AG20443 (cell line): ENCODE measurements around the gene TOLLIP.

Experiments
- DNase-seq: peaks from one replicate; pipeline ENCODE4 v3.0.0; 2012; ENCODE audit warnings: low spot score, mixed read lengths

Gene TOLLIP

DNA sequence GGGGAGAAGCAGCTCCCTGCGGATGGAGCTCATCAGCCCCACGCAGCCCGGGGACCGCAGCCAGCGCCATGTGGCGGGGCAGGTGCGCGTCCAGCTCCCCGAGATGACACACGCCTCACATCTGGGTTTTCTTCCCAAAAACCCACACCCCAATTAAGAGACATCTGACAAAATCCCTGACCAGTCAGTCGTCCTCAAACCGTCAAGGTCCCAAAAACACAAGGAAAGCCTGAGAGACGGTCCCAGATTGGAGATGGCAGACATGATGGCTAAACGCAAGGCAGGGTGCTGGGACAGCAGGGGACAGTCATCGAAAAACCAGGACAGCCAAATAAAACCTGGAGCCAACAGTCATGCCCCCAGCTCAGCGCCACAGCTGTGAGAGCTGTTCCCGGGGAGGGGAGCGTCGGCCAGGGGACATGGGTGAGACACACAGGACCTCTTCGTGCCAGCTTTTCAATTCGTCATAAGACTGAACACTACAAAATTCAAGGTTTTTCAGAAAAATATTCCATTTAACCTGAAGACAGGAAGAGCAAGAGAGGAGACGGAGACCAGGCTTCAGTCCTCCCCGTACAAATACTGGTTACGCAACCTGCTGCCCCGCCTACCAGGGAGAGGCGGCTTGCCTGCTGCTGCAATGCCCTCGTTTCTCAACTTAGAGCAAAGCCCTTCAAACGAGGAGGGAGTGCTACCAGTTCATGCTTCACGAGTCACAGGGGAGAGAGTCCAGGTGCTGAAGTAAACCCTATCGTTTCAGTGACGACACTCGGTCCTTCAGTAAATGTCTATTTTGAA lies 10.5 kb downstream of the TOLLIP start:
- DNase-seq = peak; percentile 93

DNA sequence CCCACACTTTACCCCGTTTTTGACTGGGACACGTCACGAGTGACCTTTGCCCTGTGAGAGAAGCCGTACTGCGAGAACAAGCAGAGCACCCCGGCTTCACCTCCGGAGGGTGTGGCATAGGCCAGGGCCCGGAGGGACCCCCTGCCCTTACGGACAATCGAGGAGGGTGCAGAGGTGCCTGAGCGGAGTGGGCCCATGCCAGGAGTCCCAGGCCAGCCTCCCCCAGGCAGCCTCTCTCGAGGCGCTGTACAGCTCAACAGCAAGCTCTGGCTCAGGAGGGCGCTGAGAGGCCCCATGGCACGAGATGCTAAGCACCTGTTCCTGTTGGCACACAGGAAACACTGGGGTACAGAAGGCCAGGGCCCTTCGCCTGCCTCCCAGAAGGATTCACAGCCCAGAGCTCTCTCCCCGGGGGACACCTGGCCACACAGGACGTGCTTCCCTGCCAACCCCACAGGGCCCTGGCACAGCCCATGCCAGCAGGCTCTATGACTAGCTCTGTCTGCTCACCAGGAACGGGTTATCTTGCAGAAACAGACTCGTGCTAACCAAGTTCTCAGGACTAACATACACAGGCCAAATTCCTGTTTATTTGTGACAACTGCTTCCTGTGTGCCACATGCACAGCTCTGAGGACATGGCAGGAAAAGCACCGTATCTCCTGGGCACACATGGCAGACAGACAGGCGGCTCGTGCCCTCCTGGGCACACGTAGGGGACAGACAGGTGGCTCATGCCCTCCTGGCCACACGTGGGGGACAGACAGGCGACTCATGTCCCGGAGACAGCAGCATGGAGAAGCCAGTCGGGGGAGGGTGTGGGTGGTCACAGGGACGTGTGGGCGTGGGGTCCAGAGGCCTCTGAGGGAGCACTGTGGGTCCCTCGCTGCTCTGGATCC lies 11.6 kb downstream of the TOLLIP start:
- DNase-seq = no peak

DNA sequence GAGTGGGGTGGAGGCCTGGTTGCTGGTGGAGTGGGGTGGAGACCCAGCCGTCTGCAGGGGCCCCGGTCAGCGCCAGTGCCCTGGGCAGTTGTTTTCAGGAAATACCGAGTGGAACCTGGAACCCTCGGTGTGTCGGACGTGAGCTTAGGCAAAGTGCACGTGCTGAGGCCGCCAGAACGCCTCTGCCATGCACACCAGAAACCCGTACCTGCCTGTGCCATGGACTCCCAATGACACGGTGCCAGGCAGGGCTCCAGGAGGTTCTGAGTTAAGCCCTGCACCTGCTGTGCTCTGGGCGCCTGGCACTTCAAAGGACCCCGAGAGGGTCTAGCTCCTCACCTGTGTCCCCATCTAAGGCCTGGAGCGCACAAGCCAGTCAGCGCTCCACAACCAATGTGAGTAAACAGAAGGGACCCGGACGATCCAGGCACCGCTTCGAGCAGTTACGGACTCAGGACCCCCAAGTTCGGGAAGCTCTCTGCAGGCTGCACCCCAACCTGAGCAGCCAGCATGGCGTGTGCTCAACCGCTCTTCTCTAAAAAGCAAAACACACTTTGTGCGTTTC lies 12.3 kb downstream of the TOLLIP start:
- DNase-seq = no peak

DNA sequence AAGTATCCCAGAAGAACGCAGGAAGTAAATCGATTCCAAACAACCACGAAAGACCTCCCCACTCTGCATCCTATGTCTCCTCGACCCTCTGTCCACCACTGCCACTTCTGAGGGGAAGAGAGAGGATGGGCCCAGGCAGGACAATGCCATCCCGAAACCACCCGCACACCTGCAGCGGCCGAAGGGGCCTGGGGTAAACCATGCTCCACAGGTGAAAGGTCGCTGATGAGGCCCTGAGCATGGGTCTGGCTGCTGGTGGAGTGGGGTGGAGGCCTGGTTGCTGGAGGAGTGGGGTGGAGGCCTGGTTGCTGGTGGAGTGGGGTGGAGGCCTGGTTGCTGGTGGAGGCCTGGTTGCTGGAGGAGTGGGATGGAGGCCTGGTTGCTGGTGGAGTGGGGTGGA lies 13.1 kb downstream of the TOLLIP start:
- DNase-seq = no peak

DNA sequence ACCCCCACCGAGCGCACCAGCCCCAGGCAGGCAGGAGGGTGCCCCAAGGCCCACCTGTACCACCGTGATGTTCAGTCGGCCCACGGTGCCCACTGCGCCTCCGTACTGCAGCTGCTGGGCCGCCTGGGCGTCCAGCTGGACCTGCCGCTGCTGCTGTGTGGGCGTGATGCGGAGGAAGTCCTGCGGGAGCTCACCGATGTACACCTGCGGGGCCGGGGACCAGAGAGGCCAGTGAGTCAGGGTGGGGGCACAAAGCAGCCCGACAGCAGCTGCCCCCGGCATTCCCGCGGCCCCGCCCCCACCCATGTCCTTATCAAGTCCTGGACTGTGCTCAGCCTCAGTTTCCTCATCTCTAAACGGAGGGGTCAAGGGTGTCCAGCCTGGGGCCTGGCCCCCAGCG lies 13.8 kb downstream of the TOLLIP start:
- DNase-seq = no peak

DNA sequence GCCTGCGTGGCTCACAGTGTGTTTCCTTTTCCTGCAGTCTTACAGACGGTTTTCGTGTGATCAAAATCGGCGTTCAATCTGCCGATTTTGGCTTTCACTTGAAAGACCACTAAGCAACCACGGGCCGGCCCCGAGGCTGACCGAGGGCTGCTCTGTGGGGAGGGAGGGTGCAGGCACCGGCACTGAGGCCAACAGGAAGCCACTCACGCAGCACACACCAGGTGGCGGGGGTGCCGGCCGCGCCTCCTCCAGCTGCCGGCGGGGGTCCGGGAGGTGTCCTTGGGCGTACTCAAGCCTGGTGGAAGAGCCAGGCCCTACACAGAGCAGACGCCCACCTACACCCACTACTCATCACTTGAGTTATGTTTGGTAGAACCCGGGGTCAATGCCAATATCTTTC lies 14.3 kb downstream of the TOLLIP start:
- no peak for DNase-seq

DNA sequence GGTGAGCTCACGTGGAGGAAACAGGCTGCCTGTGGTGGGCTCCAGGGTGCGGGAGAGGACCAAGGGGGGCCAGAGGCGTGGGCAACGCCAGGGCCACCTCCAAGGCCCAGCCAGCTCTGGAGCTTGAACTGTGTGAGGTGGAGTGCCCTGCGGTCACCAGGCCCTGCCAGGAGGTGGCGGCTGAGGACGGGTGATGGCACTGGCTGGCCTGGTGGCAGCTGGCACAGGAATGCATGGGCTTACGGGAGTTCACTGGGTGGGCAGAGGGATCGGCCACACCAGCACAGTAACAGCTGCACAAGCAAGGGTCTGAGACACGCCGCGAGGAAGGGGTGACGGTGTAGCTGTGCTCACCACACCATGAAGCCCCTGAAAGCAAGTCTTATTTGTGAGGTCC lies 15.8 kb downstream of the TOLLIP start:
- DNase-seq = no peak

DNA sequence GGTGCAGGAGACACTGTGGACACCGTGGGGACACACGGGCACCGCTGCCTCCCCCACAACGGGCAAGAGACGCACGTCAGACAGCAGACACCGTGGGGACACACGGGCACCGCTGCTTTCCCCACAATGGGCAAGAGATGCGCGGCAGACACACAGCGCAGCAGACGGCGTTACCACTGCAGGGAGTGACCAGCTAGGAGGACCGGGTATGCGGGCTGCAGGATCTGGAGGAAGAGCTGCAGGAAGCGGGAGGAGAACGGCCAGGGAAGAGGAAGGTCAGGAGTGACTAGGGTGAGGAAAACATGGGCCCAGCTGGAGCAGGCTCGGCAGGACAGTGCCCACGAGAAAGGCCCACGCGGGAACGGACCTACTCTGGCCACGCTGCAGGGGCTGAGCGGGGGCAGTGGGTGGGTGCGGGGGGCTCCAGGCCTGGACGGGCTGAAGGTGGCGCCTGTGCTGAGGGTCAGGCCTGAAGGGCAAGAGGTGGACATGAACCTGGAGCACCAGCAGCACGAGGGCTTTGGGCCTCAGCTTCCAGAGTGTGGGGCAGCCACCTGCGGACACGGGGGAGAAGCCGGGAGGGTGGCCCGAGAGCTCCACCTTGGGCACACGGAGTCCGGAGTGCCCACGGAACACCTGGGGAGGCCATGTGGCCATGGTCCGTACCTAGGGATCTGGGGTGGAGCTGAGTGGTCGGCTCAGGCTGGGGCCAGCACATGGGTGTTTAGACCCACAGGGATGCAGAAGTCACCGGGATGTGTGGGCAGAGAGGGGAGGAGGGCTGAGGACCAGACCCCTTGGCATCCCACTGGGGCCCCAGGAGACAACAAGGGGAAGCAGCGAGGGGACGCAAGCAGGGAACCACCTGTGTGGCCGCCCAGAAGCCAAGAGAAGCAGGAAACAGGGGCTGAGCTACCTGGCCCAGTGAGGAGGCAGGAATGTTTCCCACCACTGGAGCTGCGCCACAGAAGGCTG lies 16.5 kb downstream of the TOLLIP start:
- DNase-seq = no peak

DNA sequence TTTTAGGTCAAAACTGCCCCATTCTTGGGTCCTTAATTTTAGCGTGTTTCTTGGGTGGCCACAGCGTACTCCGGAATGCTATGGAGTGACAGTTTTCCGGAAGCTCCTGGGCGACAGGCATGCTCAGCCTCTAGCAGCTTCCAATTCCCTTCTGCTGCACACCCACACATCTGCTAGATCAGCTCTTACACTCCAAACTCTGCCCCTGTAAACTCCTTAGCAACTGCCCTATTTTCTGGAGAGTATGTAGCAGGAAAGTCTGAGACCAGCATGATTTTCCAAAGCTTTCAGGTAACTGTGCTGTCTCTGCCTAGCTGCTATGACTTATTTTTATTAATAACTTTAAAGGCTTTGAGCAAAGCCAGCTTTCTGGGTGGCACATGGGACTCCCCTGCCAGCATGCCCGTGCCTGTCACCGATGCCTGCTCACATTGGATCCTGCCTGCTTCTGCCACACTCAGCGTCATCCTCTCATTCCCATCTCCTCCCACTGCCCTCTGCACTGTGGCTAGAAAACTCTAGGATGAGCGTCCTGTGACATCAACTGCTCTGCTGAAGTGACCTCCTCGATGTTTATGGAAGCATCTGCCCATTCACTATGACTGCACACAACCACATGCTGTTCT lies 17.3 kb downstream of the TOLLIP start:
- no peak for DNase-seq

DNA sequence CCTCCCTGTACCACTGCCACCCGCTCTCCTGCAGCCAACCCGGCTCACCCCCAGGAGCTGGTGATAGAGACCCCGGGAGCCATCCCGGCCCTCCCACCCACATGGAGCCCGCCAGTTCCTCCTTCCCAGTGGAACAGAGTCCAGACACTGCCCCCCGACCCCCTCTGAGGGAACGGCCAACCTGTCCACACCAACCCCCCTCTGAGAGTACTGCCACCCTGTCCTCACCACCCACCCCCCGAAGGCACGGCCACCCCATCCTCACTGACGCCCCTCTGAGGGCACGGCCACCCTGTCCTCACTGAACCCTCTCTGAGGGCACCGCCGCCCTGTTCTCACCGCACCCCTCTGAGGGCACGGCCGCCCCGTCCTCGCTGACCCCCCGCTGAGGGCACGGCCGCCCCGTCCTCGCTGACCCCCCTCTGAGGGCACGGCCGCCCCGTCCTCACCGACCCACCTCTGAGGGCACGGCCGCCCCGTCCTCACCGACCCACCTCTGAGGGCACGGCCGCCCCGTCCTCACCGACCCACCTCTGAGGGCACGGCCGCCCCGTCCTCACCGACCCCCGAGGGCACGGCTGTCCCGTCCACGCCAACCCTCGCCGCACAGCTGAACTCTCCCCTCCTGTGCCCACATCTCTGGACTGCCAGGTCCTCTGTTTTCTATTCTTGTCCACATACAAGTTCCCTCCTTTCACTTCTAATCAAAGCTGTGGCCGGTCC lies 18.0 kb downstream of the TOLLIP start:
- DNase-seq = no peak

DNA sequence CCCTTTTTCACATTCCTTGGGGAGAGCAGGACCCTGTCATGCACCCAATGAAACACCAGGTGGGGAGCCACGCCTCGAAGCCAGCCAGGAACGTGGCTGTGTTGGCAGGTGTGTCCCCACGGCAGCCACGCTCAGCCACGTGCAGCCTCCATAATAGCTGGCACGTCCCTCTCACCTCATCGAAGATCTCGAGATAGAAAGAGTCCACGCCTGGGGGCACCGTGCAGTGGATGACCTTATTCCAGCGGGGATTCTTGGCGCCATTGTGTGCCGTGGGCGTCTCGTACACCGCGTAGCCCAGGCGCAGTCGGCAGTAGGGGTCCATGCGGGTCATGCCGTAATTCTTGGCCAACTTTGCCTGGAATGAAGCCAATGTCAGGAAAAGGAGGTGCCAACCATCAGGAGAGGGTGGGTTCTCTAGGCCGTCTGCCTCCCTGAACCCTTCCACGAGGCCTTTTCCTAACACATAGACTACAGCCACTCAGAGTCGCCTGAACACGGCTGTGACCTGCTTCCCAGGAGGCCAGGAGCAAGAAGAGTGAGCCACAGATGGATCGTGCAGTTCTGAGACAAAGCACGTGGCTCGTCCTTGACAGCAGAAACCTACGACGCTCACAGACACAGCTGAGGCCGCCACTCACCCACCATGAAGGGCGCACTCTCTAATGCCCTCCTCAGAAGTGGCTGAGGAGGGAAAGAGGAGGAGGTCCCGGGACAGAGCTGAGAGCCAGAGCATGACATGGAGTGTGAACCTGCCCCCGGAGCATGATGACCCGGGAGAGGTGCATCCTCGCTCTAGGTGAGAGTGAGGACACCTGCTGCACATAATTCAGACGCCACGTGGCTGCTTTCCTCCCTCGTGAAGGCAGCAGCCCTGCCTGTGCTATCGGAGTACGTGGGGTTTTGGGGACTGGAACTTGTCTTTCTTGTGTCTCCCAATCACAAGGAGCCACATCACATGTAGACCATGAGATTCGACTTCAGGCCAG lies 19.1 kb downstream of the TOLLIP start:
- DNase-seq = no peak

DNA sequence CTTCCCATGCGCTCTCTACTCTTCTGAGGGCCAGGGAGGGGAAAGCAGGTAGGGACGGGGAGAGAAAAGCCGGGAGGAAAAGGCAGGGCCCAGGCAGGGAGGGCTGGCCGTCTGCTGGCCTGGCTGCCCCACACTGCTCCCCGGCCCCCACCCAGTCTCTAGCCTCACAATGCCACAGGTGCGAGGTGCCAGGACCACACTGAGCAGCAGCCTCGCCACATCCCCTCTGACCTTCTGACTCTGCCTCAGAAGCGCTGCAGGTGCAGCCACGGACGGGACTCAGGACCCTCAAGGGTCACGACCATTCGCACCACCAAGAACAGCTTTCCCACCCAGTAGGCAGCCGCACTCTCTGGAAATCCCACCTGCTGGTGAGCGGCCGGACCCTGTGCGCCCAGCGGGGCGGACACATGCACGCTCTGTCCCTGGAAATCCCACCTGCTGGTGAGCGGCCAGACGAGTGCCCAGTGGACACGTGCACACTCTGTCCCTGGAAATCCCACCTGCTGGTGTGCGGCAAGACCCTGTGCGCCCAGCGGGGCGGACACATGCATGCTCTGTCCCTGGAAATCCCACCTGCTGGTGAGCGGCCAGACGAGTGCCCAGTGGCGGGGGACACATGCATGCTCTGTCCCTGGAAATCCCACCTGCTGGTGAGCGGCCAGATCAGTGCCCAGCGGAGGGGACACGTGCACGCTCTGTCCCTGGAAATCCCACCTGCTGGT lies 20.1 kb downstream of the TOLLIP start:
- DNase-seq = no peak

DNA sequence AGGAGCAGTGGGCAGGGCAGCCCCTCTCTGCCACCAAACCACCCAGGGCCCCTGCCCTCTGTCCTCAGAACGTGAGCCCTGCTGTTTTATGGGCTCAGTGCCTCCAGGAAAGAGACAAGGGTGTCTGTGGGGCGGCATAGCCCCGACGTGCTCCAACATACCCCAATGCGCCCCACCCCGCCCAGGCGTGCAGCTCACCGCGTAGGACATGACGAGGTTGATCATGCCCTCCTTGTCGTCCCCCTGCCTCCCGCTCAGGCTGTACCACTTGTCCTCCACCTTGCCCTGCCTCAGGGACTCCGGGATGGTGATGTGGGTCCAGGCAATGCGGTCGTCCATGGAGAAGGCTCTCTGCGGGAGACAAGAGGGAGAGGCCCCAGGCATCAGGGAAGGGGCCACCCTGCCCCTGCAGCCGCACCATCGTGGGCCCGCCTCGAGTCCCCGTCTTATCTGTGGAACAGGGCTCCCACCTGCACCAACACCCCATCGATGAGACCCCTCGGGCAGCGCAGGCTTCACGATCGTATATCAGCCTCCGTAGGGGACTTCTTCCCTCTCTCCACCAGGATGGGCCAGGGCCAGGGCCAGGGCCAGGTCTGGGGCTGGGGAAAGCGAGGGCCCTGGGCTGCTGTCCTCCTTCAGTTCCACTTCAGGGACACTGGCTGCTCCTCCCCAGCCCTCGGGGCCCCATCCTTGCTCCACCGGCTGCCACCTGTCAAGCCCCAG lies 20.8 kb downstream of the TOLLIP start:
- DNase-seq = no peak

DNA sequence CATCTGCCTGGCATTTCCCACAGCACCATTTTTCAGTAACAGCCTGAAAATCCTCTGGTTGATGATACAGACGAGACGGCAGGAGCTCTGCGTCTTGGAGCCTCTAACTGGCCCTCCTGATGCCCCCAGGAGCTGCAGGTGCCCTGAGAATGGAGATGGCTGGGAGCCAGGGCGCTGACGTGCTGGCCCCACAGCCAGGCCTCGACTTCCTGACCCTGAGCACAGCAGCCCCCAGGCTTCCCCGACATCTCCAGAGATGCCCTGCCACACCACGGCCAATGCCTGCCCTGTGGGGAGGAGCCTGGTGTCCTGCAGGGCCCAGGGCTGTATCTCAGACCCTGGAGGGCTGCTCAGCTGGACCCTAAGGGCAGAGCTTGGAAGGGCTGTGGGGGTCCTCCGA lies 21.5 kb downstream of the TOLLIP start:
- DNase-seq = no peak

DNA sequence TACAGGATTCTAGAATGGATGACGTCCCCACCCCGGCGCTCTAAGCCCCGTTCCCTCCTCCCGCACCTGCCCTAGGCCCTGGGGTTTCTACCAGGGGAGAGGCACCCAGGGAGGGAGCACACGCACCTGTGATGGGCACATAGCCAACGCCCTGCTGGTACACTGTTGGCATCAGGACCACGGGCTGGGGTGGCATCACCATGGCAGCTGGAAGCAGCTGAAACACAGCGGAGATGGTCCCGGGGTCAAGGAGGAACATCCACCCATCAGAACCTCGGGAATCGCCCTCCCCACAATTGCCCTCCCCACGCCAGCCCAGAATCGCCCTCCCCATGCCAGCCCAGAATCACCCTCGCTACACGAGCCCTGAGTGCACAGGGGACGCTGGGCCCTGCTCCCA lies 23.6 kb downstream of the TOLLIP start:
- no peak for DNase-seq

DNA sequence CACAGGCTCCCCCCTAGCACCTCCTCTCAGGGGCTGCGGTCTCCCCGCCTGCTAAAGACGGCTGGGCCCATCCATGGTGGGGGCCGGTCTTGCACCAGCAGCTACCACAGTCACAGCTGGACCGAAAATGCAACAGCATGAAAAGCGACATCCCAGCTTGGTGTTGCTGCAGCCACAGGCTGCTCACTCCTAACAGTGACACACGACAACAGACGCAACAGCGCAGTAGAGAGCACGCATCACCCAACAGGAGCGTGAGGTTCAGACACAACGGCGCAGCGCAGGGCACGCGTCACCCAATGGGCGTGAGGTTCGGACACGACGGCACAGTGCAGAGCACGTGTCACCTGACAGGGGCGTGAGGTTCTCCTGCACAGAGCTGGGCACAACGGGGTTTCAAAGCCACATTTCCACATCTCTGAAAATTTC lies 24.1 kb downstream of the TOLLIP start:
- no peak for DNase-seq

DNA sequence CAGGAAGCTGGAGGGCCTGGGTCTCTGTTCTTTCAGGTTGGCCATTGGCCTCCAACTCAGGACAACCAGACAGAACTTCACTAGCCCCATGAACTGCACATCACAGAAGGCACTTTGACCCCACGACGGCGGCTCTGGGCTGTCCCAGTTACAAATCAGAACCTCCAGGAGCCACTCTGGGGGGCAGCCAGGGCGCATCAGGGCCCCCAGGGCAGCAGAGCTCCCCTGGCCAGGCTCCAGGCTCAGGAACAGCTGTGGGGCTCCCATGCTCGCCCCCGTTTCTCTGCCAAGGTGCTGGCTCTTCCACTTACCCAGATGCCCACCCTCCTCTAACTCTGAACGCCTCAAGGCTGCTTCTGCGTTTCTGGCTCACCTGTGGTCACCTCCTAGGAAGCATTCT lies 25.5 kb downstream of the TOLLIP start:
- DNase-seq = no peak

DNA sequence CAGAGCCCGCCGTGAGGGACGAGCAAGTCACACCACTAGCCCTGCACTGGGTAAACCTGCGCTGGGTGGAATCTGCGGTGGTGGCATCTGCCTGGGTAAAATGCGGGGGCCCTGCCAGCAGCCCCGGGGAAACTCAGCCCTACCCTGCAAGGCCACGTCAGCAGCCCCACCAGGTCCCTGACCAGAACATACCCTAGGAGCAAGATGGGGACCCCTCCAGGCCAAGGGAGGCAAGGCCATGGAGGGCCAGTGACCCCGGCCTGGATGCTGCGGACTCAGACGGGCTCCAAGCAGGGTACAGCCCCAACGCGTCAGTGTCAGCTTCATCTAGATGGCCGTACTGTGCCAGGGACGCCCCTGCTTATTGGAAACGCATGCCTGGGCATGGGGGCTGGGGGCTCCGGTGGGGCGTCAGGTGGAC lies 26.3 kb downstream of the TOLLIP start:
- DNase-seq = no peak
